Measurements from ENCODE around the gene CFAP73. TPM values are rescaled to one million over a fixed set of nuclear protein-coding genes. Genes with fewer than 3 reads are reported as not detected.
A peak's percentile ranks its signal among the peaks of the same experiment; 100 is the strongest.

Gene CFAP73
- 2.4 TPM for total RNA-seq
- polyA plus RNA-seq (ENCODE audit: insufficient read depth, low read depth, low replicate concordance), result 0.52 TPM
- long read RNA-seq, donor 1, result 0 reads
- long read RNA-seq, donor 2, partial matches to known transcripts, result 7 of 7 reads
- long read RNA-seq, donor 2, other reads (novel, unspliced or antisense), result 0 of 7 reads
- long read RNA-seq, donor 3, result 0 reads
- long read RNA-seq, donor 4, result 0 reads
- long read RNA-seq, donor 5, result 0 reads
- long read RNA-seq, donor 6, result 0 reads
- long read RNA-seq, donor 7, partial matches to known transcripts, result 0 of 5 reads
- long read RNA-seq, donor 7, other reads (novel, unspliced or antisense), result 4 of 5 reads
- long read RNA-seq, donor 8, result 0 reads
- long read RNA-seq, donor 9, partial matches to known transcripts, result 6 of 6 reads
- long read RNA-seq, donor 9, other reads (novel, unspliced or antisense), result 0 of 6 reads
- long read RNA-seq, donor 10, result 0 reads

- FAIRE-seq (no peak), DNase-seq (peak; percentile 94 to 98 (median 96))
- H3K27me3 ChIP-seq (ENCODE audit: control insufficient read depth, insufficient read depth, low read length), result peaks cover 2% of the 10 kb centered on the region
- peaks cover 0 to 4% (median 0%) of the 10 kb centered on the region in 3 donors for H3K9me3 ChIP-seq (ENCODE audit: control insufficient read depth in 2 of 3, insufficient read depth in 1 of 3, low read length in 3 of 3)
- H3K4me3 ChIP-seq (ENCODE audit: low read length in 3 of 3), result no peak within 1 kb of the TSS
- intact Hi-C loops (cut with DNase I), result no loop called here
- no peak for TF ChIP-seq CTCF (IDR thresholded peaks at IDR 0.05; ENCODE audit: borderline replicate concordance, extremely low read depth, insufficient read depth)
- H3K36me3 ChIP-seq (ENCODE audit: control insufficient read depth in 2 of 3, insufficient read depth in 3 of 3, low read length in 3 of 3), result no peaks in the 10 kb centered on the region
- peaks cover 0 to 7% (median 0%) of the 10 kb centered on the region in 3 donors for H3K4me1 ChIP-seq (ENCODE audit: control insufficient read depth in 2 of 3, insufficient read depth in 2 of 3, low read depth in 1 of 3, low read length in 3 of 3)
- no peak within 1 kb of the TSS for H3K9ac ChIP-seq (ENCODE audit: low read length in 3 of 3)
- peak within 1 kb of the TSS in 1 of 2 donors; percentile 4 for H3K27ac ChIP-seq (ENCODE audit: low read depth in 2 of 2, low read length in 2 of 2)
Observed at GRCh38 chr12:113149361-113150150, at the start of gene CFAP73. TSS of gene CFAP73 (plus strand) at chr12:113149724. CDS start at chr12:113149858, 134 bp downstream.

- H3K4me3 ChIP-seq (ENCODE audit: low read length in 3 of 3), result no peak overlapping the region
- no peak overlapping the region for H3K9ac ChIP-seq (ENCODE audit: low read length in 3 of 3)
- no peak overlapping the region for H3K27ac ChIP-seq (ENCODE audit: low read depth in 2 of 2, low read length in 2 of 2)
- H3K9me3 ChIP-seq (ENCODE audit: control insufficient read depth in 2 of 3, insufficient read depth in 1 of 3, low read length in 3 of 3), result no peaks in the 10 kb centered on the region
- peak in 1 of 5 donors; percentile 64 for DNase-seq
- FAIRE-seq, result no peak
- no peaks in the 10 kb centered on the region for H3K36me3 ChIP-seq (ENCODE audit: control insufficient read depth in 2 of 3, insufficient read depth in 3 of 3, low read length in 3 of 3)
- no peaks in the 10 kb centered on the region for H3K27me3 ChIP-seq (ENCODE audit: control insufficient read depth, insufficient read depth, low read length)
- no peak for TF ChIP-seq CTCF (IDR thresholded peaks at IDR 0.05; ENCODE audit: borderline replicate concordance, extremely low read depth, insufficient read depth)
- H3K4me1 ChIP-seq (ENCODE audit: control insufficient read depth in 2 of 3, insufficient read depth in 2 of 3, low read depth in 1 of 3, low read length in 3 of 3), result peaks cover 0 to 10% (median 0%) of the 10 kb centered on the region in 3 donors
- intact Hi-C loops (cut with DNase I), result no loop called here
Observed at GRCh38 chr12:113099764-113100163, 49.8 kb upstream of the CFAP73 start.

GRCh38 chr12:113101751-113102150 is 47.8 kb upstream of the CFAP73 start:
- TF ChIP-seq CTCF (IDR thresholded peaks at IDR 0.05; ENCODE audit: borderline replicate concordance, extremely low read depth, insufficient read depth), result no peak
- Histone ChIP-seq H3K27me3 (ENCODE audit: control insufficient read depth, insufficient read depth, low read length) (no peaks in the 10 kb centered on the region), H3K36me3 (ENCODE audit: control insufficient read depth in 2 of 3, insufficient read depth in 3 of 3, low read length in 3 of 3) (no peaks in the 10 kb centered on the region), H3K9ac (ENCODE audit: low read length in 3 of 3) (no peak overlapping the region), H3K4me1 (ENCODE audit: control insufficient read depth in 2 of 3, insufficient read depth in 2 of 3, low read depth in 1 of 3, low read length in 3 of 3) (peaks cover 0 to 10% (median 0%) of the 10 kb centered on the region in 3 donors), H3K27ac (ENCODE audit: low read depth in 2 of 2, low read length in 2 of 2) (no peak overlapping the region), H3K9me3 (ENCODE audit: control insufficient read depth in 2 of 3, insufficient read depth in 1 of 3, low read length in 3 of 3) (no peaks in the 10 kb centered on the region), H3K4me3 (ENCODE audit: low read length in 3 of 3) (no peak overlapping the region)
- FAIRE-seq (no peak), DNase-seq (peak in 1 of 5 donors; percentile 54)
- intact Hi-C loops (cut with DNase I), result no loop called here
